HG03342 (cell line): ENCODE measurements around the gene PAFAH1B2.
"Not testable (repeated sequence)": the region's sequence is repeated elsewhere in the genome, so short reads cannot be mapped to it uniquely, and the experiment has no call there.

Experiments used
- ATAC-seq: cut with Tn5 transposase; IDR thresholded peaks from one replicate; pipeline ENCODE4 v1.9.1; 2021; ENCODE audit warnings: mild to moderate bottlenecking, moderate library complexity; ENCODE audit not compliant: unreplicated experiment

PAFAH1B2 gene

GRCh38 chr11:117127171-117127901 is 16.8 kb upstream of the PAFAH1B2 start:
- no peak for ATAC-seq

GRCh38 chr11:117128289-117128688 is 15.8 kb upstream of the PAFAH1B2 start:
- ATAC-seq: no peak

- not testable (repeated sequence) for ATAC-seq
These were observed 13.7 kb upstream of the PAFAH1B2 start for GRCh38 chr11:117130396-117130795.

- ATAC-seq: no peak
These were observed 13.2 kb upstream of the PAFAH1B2 start for GRCh38 chr11:117130879-117131278.

GRCh38 chr11:117134431-117134830 is 9.7 kb upstream of the PAFAH1B2 start:
- no peak for ATAC-seq

- ATAC-seq: not testable (repeated sequence)
These were observed 9.1 kb upstream of the PAFAH1B2 start for GRCh38 chr11:117134979-117135378.

- ATAC-seq: not testable (repeated sequence)
These were observed 6.6 kb upstream of the PAFAH1B2 start for GRCh38 chr11:117137223-117138086.

- ATAC-seq: peak; percentile 21
These were observed 697 bp upstream of the PAFAH1B2 start for GRCh38 chr11:117143390-117143789.

- peak; percentile 28 for ATAC-seq
These were observed 648 bp downstream of the PAFAH1B2 start for GRCh38 chr11:117144477-117145392.

- ATAC-seq: no peak
These were observed 1.3 kb downstream of the PAFAH1B2 start for GRCh38 chr11:117145393-117145761.

- no peak for ATAC-seq
These were observed 2.4 kb downstream of the PAFAH1B2 start for GRCh38 chr11:117146521-117146920.

GRCh38 chr11:117152066-117152465 is 8.0 kb downstream of the PAFAH1B2 start:
- no peak for ATAC-seq

GRCh38 chr11:117154468-117154867 is 10.4 kb downstream of the PAFAH1B2 start:
- no peak for ATAC-seq

- no peak for ATAC-seq
These were observed 13.4 kb downstream of the PAFAH1B2 start for GRCh38 chr11:117157507-117157906.

- ATAC-seq: no peak
These were observed 15.8 kb downstream of the PAFAH1B2 start for GRCh38 chr11:117159892-117160291.

GRCh38 chr11:117160826-117161225 is 16.7 kb downstream of the PAFAH1B2 start:
- no peak for ATAC-seq

- ATAC-seq: no peak
These were observed 22.4 kb downstream of the PAFAH1B2 start for GRCh38 chr11:117166491-117166890.

GRCh38 chr11:117169736-117170135 is 25.6 kb downstream of the PAFAH1B2 start:
- no peak for ATAC-seq

GRCh38 chr11:117170210-117170609 is 26.1 kb downstream of the PAFAH1B2 start:
- ATAC-seq: no peak

- no peak for ATAC-seq
These were observed 26.9 kb downstream of the PAFAH1B2 start for GRCh38 chr11:117171007-117171403.
